Ramos (cell line): ENCODE measurements around the gene AHCYL1.

Source experiments
- in situ Hi-C: fragments of 300-500 bp; cut with MboI; formaldehyde crosslinking; loops from one replicate; pipeline ENCODE4 v1.14.3; 2022; ENCODE audit warnings: low sequenced_read_pairs; ENCODE audit not compliant: unreplicated experiment

The AHCYL1 gene

GRCh38 chr1:110056776-110057175 lies 72.2 kb downstream of the AHCYL1 start:
- in situ Hi-C loops, result no loop called here

- in situ Hi-C loops, result no loop called here
Measured at GRCh38 chr1:110057963-110058518, 73.5 kb downstream of the AHCYL1 start.

GRCh38 chr1:110058591-110058990 lies 74.0 kb downstream of the AHCYL1 start:
- in situ Hi-C loops, result no loop called here

- in situ Hi-C loops, result no loop called here
Measured at GRCh38 chr1:110059133-110059863, 74.7 kb downstream of the AHCYL1 start.

GRCh38 chr1:110060034-110060661 lies 75.6 kb downstream of the AHCYL1 start:
- in situ Hi-C loops, result no loop called here

- in situ Hi-C loops, result no loop called here
Measured at GRCh38 chr1:110060662-110061060, 76.1 kb downstream of the AHCYL1 start.

GRCh38 chr1:110061341-110061740 lies 76.8 kb downstream of the AHCYL1 start:
- in situ Hi-C loops, result no loop called here

GRCh38 chr1:110062612-110063011 lies 78.0 kb downstream of the AHCYL1 start:
- in situ Hi-C loops, result no loop called here

GRCh38 chr1:110063781-110064180 lies 79.2 kb downstream of the AHCYL1 start:
- in situ Hi-C loops, result no loop called here

GRCh38 chr1:110064576-110065337 lies 80.2 kb downstream of the AHCYL1 start:
- in situ Hi-C loops, result no loop called here

- in situ Hi-C loops, result no loop called here
Measured at GRCh38 chr1:110065841-110066240, 81.3 kb downstream of the AHCYL1 start.

- in situ Hi-C loops, result no loop called here
Measured at GRCh38 chr1:110067479-110067892, 82.9 kb downstream of the AHCYL1 start.

GRCh38 chr1:110067893-110068645 lies 83.5 kb downstream of the AHCYL1 start:
- in situ Hi-C loops, result no loop called here

- in situ Hi-C loops, result no loop called here
Measured at GRCh38 chr1:110068646-110069403, 84.3 kb downstream of the AHCYL1 start.

GRCh38 chr1:110069404-110070281 lies 85.1 kb downstream of the AHCYL1 start:
- in situ Hi-C loops, result no loop called here

- in situ Hi-C loops, result no loop called here
Measured at GRCh38 chr1:110070282-110070669, 85.7 kb downstream of the AHCYL1 start.

GRCh38 chr1:110070671-110071242 lies 86.2 kb downstream of the AHCYL1 start, which contains the start of gene ALX3:
Gene ALX3 (minus strand): TSS chr1:110070672. CDS start chr1:110070612, 60 bp downstream.
- in situ Hi-C loops, result no loop called here
